Type B pancreatic cell (in vitro differentiated cells): ENCODE data around the gene PHRF1. TPM values are rescaled to one million over a fixed set of nuclear protein-coding genes. Genes with fewer than 3 reads are reported as not detected.
"Not testable (repeated sequence)": the region's sequence is repeated elsewhere in the genome, so short reads cannot be mapped to it uniquely, and the experiment has no call there.

Source experiments
- DNase-seq: peaks from one replicate; pipeline ENCODE4 v3.0.0; 2021; ENCODE audit warnings: mixed read lengths; ENCODE audit not compliant: unreplicated experiment; ENCODE audit errors: extremely low spot score
- H3K27ac Mint-ChIP-seq: 2 replicates; pipeline ENCODE4 v1.8.0; 2021; ENCODE audit warnings: mild to moderate bottlenecking, mixed read lengths
- H3K27me3 Mint-ChIP-seq: 2 replicates; pipeline ENCODE4 v1.8.0; 2021; ENCODE audit warnings: mixed read lengths
- H3K36me3 Mint-ChIP-seq: 2 replicates; pipeline ENCODE4 v1.8.0; 2021; ENCODE audit warnings: mixed read lengths
- H3K4me1 Mint-ChIP-seq: one replicate; pipeline ENCODE4 v1.8.0; 2021; ENCODE audit warnings: mixed read lengths; ENCODE audit not compliant: unreplicated experiment
- H3K4me3 Mint-ChIP-seq: 2 replicates; pipeline ENCODE4 v1.8.0; 2021; ENCODE audit warnings: mild to moderate bottlenecking, mixed read lengths
- H3K9me3 Mint-ChIP-seq: 2 replicates; pipeline ENCODE4 v1.8.0; 2021; ENCODE audit warnings: mixed read lengths
- CTCF ChIP-seq: fragments of 200-600 bp; sonication (generic); conservative IDR thresholded peaks from 2 replicates; pipeline ENCODE4 v1.5.0; 2021; ENCODE audit warnings: antibody characterized with exemption, mild to moderate bottlenecking
- total RNA-seq: library from RNA; stranded (reverse); gene quantifications from 2 replicates; pipeline ENCODE4 v1.2.1, GENCODE V29; 2021; ENCODE audit warnings: low replicate concordance

Gene PHRF1
- total RNA-seq, 1 donor from 2014 or later: 38.7 TPM

DNA sequence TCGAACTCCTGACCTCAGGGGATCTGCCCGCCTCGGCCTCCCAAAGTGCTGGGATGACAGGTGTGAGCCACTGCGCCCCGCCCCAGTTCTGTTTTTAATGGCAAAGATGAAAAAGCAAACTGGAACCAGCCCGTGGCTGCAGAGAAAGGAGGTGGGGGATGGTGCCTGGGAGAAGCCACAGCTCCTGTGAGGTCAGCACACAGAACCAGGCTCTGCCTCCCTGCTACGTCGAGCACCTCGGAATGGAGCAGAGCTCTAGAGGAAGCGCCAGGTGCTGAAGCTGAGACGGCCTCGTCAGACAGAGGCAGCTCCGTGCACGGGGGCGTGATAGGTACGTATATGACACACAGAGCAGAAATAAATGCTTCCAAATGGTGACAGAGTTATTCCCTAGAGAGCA, 69.3 kb downstream of the PHRF1 start:
- H3K9me3 Mint-ChIP-seq: no peaks in the 10 kb centered on the region
- no peak for TF ChIP-seq CTCF
- no peak overlapping the region for H3K27ac Mint-ChIP-seq
- H3K4me3 Mint-ChIP-seq: no peak overlapping the region
- peaks cover 8% of the 10 kb centered on the region for H3K36me3 Mint-ChIP-seq
- peaks cover 4% of the 10 kb centered on the region for H3K27me3 Mint-ChIP-seq
- no peaks in the 10 kb centered on the region for H3K4me1 Mint-ChIP-seq
- no peak for DNase-seq

GRCh38 chr11:646214-646613, 69.9 kb downstream of the PHRF1 start:
- Mint-ChIP-seq H3K4me1 (no peaks in the 10 kb centered on the region), H3K4me3 (no peak overlapping the region), H3K36me3 (peaks cover 8% of the 10 kb centered on the region), H3K9me3 (no peaks in the 10 kb centered on the region), H3K27me3 (peaks cover 4% of the 10 kb centered on the region), H3K27ac (no peak overlapping the region)
- no peak for TF ChIP-seq CTCF
- no peak for DNase-seq

GRCh38 chr11:647672-648158, 71.4 kb downstream of the PHRF1 start:
- H3K4me3 Mint-ChIP-seq, H3K27ac Mint-ChIP-seq, H3K4me1 Mint-ChIP-seq, DNase-seq, H3K27me3 Mint-ChIP-seq, H3K9me3 Mint-ChIP-seq: not testable (repeated sequence)
- H3K36me3 Mint-ChIP-seq: peaks cover 13% of the 10 kb centered on the region

DNA sequence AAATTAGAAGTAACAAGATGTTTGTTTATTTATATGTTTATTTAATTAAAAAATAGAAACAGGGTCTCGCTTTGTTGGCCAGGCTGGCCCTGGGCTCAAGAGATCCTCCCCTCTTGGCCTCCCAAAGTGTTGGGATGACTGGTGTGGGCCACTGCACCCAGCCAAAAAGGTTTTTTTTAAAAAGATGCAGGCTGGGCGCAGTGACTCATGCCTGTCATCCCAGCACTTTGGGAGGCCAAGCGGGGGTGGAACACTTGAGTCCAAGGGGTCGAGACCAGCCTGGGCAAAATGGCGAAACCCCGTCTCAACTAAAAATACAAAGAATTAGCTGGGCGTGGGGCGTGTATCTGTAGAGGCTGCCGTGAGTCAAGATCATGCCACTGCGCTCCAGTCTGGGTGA, 74.2 kb downstream of the PHRF1 start:
- TF ChIP-seq CTCF: no peak
- no peak for DNase-seq
- H3K4me1 Mint-ChIP-seq: no peaks in the 10 kb centered on the region
- H3K9me3 Mint-ChIP-seq: no peaks in the 10 kb centered on the region
- no peak overlapping the region for H3K4me3 Mint-ChIP-seq
- H3K36me3 Mint-ChIP-seq: peaks cover 13% of the 10 kb centered on the region
- no peak overlapping the region for H3K27ac Mint-ChIP-seq
- H3K27me3 Mint-ChIP-seq: no peaks in the 10 kb centered on the region

GRCh38 chr11:653136-653535, 76.9 kb downstream of the PHRF1 start:
- H3K9me3 Mint-ChIP-seq, H3K4me1 Mint-ChIP-seq, H3K36me3 Mint-ChIP-seq, H3K27ac Mint-ChIP-seq, H3K27me3 Mint-ChIP-seq, DNase-seq, H3K4me3 Mint-ChIP-seq: not testable (repeated sequence)

- no peak for DNase-seq
- Mint-ChIP-seq H3K4me1 (no peaks in the 10 kb centered on the region), H3K9me3 (no peaks in the 10 kb centered on the region), H3K4me3 (no peak overlapping the region), H3K36me3 (peaks cover 5% of the 10 kb centered on the region), H3K27ac (no peak overlapping the region), H3K27me3 (no peaks in the 10 kb centered on the region)
- no peak for TF ChIP-seq CTCF
Observed at GRCh38 chr11:653837-654236, 77.6 kb downstream of the PHRF1 start.

DNA sequence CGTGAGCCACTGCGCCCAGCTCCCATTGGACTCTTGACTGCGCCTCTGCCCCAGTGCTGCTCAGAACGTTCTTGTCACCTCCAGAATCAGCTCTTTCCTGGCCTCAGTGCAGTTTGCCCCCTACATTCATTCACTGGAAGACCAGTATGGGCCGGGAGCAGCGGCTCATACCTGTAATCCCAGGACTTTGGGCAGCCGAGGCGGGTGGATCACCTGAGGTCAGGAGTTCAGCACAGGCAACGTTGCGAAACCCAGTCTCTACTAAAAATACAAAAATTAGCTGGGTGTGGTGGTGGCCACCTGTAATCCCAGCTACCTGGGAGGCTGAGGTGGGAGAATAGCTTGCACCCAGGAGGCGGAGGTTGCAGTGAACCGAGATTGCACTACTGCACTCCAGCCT, 78.2 kb downstream of the PHRF1 start:
- DNase-seq, H3K27ac Mint-ChIP-seq, H3K36me3 Mint-ChIP-seq, H3K27me3 Mint-ChIP-seq, H3K4me1 Mint-ChIP-seq, H3K4me3 Mint-ChIP-seq, H3K9me3 Mint-ChIP-seq: not testable (repeated sequence)
